ENCODE data around the gene ZNF574.

- TF ChIP-seq CTCF (IDR thresholded peaks at IDR 0.05) (no peak), POLR2A (IDR thresholded peaks at IDR 0.05) (no peak)
These were observed 7.0 kb upstream of the ZNF574 start for GRCh38 chr19:42068756-42069571.
